Activated naive CD4-positive, alpha-beta T cell treated with anti-CD3 and anti-CD28 coated beads, Interleukin-2, amount 10 ng/mL, durations not matched to agents 7 days and 5 days (primary cell): ENCODE data around the gene HDAC9.

ENCODE experiments used
- CTCF ChIA-PET: fragments of 350-600 bp; sonication (Branson Sonifier 250); formaldehyde crosslinking; loops from one replicate; lab custom pipeline; 2021; ENCODE audit warnings: antibody characterized with exemption; lab: Charles Lee
- DNase-seq: peaks from one replicate; pipeline ENCODE4 v3.0.0-alpha.2; 2020
- H3K27ac Mint-ChIP-seq: one replicate; pipeline ENCODE4 v1.8.0; 2021; ENCODE audit warnings: mild to moderate bottlenecking, moderate library complexity, mixed read lengths
- H3K27me3 Mint-ChIP-seq: one replicate; pipeline ENCODE4 v1.8.0; 2021; ENCODE audit warnings: mild to moderate bottlenecking, mixed read lengths
- H3K36me3 Mint-ChIP-seq: one replicate; pipeline ENCODE4 v1.8.0; 2021; ENCODE audit warnings: mixed read lengths
- H3K4me1 Mint-ChIP-seq: one replicate; pipeline ENCODE4 v1.8.0; 2021; ENCODE audit warnings: mixed read lengths
- H3K4me3 Mint-ChIP-seq: one replicate; pipeline ENCODE4 v1.8.0; 2021; ENCODE audit warnings: mild to moderate bottlenecking, moderate library complexity, mixed read lengths
- H3K9me3 Mint-ChIP-seq: one replicate; pipeline ENCODE4 v1.8.0; 2021; ENCODE audit warnings: mixed read lengths

Gene HDAC9

DNA sequence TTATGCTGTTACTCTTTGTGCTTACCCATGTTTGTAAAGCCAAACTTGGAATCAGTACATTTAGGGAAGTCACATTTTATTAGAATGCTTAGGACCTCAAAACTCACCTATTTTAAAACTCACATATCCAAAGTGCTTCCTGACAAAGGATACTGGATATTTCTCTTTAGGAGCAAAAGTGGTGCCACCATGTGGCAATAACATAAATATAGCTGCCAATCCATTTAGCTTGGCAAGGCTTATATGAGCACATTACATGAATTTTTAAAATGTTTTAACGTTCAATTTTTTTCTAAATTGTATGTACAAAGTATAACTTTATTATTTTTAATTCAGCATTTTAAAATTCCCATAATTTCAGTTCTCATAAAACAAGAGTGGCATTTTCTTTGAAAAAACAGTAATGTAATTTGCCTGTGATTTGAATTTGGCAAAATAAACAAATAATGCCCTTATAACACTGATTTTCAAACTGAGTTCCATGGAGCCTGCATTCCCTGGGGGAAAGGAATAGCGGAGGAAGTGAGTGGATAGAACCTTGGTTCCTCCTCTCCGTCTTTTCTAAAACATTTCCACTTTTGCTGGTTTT is 75.4 kb downstream of the HDAC9 start:
- Mint-ChIP-seq H3K36me3 (no peaks in the 10 kb centered on the region), H3K4me1 (no peaks in the 10 kb centered on the region), H3K9me3 (no peaks in the 10 kb centered on the region), H3K4me3 (no peak overlapping the region), H3K27me3 (no peaks in the 10 kb centered on the region), H3K27ac (no peak overlapping the region)
- DNase-seq: no peak
- CTCF ChIA-PET: interaction anchor here (0.9 to 2.0 kb wide), 2 partner anchors 13 to 219 kb away, joined by 3 to 6 read pairs; no protein-coding TSS in a partner anchor

DNA sequence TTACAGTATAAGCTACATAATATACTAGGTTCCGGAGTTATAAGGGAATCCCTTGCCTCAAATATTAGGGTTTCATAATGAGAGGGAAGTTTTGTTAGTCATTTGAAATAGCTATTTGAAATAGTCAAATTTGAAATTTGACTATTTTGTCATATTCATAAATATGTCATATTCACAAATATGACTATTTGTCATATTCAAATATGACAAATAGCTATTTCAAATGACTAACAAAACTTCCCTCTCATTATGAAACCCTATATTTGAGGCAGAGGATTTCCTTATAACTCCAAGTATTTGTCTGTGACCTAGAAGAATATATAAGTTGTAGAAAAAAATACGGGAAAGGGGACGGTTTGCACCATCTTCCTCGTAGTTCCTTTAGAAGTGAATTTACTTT is 76.6 kb downstream of the HDAC9 start:
- Mint-ChIP-seq H3K27ac (no peak overlapping the region), H3K9me3 (no peaks in the 10 kb centered on the region), H3K4me3 (no peak overlapping the region), H3K36me3 (no peaks in the 10 kb centered on the region), H3K4me1 (no peaks in the 10 kb centered on the region), H3K27me3 (no peaks in the 10 kb centered on the region)
- DNase-seq: no peak
- CTCF ChIA-PET: interaction anchor here (0.9 to 2.0 kb wide), 2 partner anchors 14 to 220 kb away, joined by 3 to 6 read pairs; no protein-coding TSS in a partner anchor

DNA sequence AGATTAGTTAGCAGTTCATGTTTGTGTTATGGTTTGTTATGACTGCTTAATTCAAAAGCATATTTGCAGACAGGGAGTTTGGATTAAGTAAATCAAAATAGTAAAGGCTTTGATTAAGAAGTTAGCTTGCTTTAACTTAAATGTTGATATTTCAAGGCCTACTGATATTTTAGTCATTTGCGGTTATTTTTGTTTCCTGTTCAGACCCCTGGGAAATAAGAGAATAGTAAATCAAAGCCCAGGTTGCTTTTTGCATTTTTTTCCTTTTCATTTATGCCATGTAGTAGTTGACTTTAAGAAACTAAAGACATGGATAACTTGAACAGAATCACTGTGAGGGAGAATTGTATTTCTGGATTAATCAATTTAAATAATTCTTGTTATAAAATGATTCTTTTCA is 77.3 kb downstream of the HDAC9 start:
- H3K4me1 Mint-ChIP-seq: no peaks in the 10 kb centered on the region
- H3K27me3 Mint-ChIP-seq: no peaks in the 10 kb centered on the region
- no peak for DNase-seq

DNA sequence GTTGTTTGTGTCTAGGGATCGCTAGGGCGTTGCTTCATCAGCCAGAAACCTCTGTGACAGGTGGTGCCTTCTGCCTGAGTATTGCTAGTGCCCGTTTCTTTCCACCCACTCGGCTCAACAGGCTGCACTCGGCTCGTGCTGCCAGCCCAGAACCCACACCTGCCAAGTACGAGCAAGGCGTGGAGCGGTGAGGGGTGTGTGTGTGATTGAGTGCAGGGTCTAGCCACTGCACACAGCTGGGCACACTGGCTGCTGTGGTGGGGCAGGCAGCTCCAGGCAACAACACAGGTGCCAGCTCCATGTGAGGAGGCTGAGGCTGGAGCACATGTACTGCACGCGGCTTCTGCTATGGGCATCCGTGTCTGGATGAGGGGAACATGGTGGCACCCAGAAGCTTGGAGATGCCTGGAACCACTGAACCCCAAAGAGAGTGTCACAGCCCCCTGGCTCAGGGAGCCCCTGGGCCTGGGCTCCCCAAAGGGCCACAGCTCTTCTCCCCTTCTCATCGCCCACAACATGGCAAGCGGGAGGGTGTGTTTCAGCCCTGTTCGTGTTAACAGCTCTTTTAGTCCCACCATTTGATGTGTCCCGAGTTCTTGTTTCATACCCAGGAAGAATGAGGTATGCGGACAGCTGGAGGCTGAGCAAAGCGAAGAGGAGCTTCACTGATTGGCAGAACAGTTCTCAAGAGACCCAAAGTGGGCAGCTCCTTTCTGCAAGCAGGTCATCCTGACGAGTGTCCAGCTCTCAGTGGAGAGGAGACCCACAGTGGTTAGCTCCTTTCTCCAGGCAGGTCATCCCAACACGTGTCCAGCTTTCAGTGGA is 78.1 kb downstream of the HDAC9 start:
- CTCF ChIA-PET: no interaction called here
- no peaks in the 10 kb centered on the region for H3K4me1 Mint-ChIP-seq
- no peak overlapping the region for H3K4me3 Mint-ChIP-seq
- DNase-seq: no peak
- H3K27me3 Mint-ChIP-seq: no peaks in the 10 kb centered on the region
- H3K9me3 Mint-ChIP-seq: no peaks in the 10 kb centered on the region
- no peak overlapping the region for H3K27ac Mint-ChIP-seq
- no peaks in the 10 kb centered on the region for H3K36me3 Mint-ChIP-seq

More for the DNA sequence above, 77.3 kb downstream of the HDAC9 start:
- Mint-ChIP-seq H3K36me3 (no peaks in the 10 kb centered on the region), H3K4me3 (no peak overlapping the region), H3K27ac (no peak overlapping the region), H3K9me3 (no peaks in the 10 kb centered on the region)
- CTCF ChIA-PET: no interaction called here

DNA sequence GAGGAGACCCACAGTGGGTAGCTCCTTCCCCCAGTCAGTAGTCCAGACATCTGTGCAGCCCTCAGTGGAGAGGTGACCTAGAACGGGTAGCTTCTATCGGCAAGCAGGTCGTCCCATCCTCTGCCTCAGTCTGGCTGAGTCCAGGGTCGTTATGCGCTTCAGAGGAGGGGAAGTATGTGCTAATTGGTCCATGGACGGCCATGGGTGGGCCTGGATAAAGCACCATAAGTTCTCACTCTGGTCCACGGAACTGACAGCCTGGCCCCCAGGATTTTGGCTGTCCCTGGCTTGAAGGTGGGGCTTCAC is 78.6 kb downstream of the HDAC9 start:
- H3K27ac Mint-ChIP-seq: no peak overlapping the region
- CTCF ChIA-PET: no interaction called here
- no peaks in the 10 kb centered on the region for H3K4me1 Mint-ChIP-seq

DNA sequence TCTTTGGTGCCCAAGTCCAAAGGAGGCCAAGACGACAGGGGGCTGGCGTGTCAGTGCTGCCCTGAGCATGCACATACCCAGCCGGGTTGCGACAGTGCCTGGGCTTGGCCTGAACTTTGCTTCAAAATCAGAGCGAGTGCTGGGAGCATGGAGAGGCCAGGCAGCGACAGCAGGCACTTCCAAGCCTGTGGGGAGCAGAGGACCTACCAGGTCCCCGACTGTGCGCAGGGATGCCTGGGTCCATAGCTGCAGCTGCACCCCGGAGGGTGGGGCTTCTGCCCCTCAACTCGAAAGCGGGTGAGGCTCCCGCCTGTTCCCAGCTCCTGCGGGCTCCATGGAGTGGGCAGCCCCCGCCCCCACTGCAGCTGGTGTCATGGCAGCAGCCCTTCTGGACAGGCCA is 79.1 kb downstream of the HDAC9 start:
- CTCF ChIA-PET: no interaction called here
- H3K36me3 Mint-ChIP-seq: no peaks in the 10 kb centered on the region
- H3K9me3 Mint-ChIP-seq: no peaks in the 10 kb centered on the region
- no peak for DNase-seq
- H3K4me3 Mint-ChIP-seq: no peak overlapping the region
- H3K27me3 Mint-ChIP-seq: no peaks in the 10 kb centered on the region
- H3K27ac Mint-ChIP-seq: no peak overlapping the region
- no peaks in the 10 kb centered on the region for H3K4me1 Mint-ChIP-seq

More for the DNA sequence above, 78.6 kb downstream of the HDAC9 start:
- no peaks in the 10 kb centered on the region for H3K36me3 Mint-ChIP-seq
- no peak overlapping the region for H3K4me3 Mint-ChIP-seq
- no peak for DNase-seq
- H3K27me3 Mint-ChIP-seq: no peaks in the 10 kb centered on the region
- no peaks in the 10 kb centered on the region for H3K9me3 Mint-ChIP-seq

DNA sequence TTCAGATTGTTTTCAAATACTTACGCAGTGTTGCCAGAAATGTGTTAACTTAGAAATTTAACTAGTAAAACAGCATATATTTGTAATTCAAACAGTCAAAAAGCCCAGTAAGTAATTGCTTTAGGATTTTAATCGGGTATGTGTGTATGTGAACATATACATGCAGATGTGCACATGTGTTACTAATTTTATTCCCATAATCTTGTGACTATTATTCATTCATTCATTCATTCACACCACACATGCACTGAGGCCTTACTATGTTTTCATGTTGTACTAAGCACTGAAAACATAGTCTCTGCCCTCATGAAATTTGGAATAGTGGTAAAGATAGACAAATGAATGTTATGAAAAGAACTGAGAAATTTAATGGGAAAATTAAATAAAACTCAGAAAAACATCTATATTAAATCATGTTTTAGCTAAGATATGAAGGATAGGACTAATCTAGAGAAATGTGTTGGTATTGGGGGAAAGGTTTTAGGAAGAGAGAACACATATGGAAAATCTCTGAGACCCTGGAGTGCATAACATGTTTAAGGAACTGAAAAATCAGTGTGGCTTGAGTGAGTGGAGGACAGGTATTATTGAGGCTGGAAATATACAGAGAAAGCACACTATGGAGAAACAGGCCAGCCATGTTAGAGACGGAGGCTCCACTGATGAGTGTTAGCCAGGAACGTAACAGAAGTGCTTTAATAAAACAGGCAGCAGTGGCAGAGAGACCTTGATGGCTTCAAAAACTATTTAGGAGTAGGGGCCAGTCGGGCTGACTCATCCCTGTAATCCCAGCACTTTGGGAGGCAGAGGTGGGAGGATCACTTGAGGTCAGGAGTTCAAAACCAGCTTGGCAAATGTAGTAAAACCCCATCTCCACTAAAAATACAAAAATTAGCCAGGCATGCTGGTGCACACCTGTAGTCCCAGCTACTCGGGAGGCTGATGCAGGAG is 80.3 kb downstream of the HDAC9 start:
- CTCF ChIA-PET: no interaction called here
- DNase-seq: no peak
- Mint-ChIP-seq H3K36me3 (no peaks in the 10 kb centered on the region), H3K9me3 (no peaks in the 10 kb centered on the region), H3K4me3 (no peak overlapping the region), H3K27ac (no peak overlapping the region), H3K27me3 (no peaks in the 10 kb centered on the region), H3K4me1 (no peaks in the 10 kb centered on the region)

DNA sequence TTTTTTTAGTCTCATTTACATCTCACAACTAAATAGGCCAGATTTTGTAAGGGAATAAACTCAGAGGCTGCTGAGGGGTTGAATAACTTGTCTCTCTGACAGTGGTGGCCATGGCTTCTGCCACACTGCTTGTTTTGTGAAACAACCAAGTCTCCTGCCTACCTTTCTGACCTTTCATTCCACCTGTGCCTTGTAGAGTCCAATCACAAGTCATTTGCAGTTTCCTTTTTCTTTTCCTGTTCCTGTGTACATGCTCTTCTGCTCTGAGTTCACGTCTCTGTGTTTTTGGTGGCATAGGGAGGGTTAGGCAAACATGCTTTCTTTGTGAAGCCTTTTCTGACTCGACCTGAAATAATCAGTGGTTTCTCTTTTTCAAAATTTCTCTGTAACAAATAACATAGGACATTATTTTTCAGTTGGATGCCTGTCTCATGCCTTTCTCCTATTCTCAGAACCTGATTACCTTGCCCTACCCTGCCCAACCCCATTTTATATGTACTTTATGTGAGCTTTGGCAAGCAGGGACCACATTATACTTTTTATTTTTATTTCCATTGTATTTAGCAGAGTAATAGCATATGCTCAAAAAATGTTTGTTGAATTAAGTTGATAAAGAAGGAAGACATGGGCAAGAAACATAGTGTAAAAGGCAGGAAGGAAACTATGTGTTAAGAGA is 81.7 kb downstream of the HDAC9 start:
- H3K4me3 Mint-ChIP-seq: no peak overlapping the region
- CTCF ChIA-PET: no interaction called here
- no peaks in the 10 kb centered on the region for H3K4me1 Mint-ChIP-seq
- H3K27me3 Mint-ChIP-seq: no peaks in the 10 kb centered on the region
- no peak for DNase-seq
- H3K27ac Mint-ChIP-seq: no peak overlapping the region
- H3K36me3 Mint-ChIP-seq: no peaks in the 10 kb centered on the region
- no peaks in the 10 kb centered on the region for H3K9me3 Mint-ChIP-seq

DNA sequence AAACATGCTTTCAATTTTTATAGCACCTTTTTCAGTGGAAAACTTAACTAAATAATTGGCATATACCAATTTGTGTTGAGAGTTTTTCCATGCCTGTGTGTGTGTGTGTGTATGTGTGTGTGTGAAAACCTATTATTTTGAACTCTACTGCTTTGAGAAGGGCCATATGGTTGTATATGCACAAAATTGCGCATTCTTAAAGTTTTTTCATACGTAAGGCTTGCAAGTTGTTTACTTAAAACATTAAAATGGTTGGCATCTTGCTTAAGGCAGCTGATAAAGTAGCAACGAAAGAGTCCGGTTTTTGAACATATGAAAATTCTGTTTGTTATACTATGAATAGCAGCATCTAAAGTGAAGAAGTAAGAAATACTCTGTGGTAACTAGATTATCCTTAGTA is 84.1 kb downstream of the HDAC9 start:
- Mint-ChIP-seq H3K9me3 (no peaks in the 10 kb centered on the region), H3K27ac (no peak overlapping the region), H3K36me3 (no peaks in the 10 kb centered on the region), H3K27me3 (no peaks in the 10 kb centered on the region), H3K4me1 (no peaks in the 10 kb centered on the region), H3K4me3 (no peak overlapping the region)
- DNase-seq: no peak
- CTCF ChIA-PET: no interaction called here

DNA sequence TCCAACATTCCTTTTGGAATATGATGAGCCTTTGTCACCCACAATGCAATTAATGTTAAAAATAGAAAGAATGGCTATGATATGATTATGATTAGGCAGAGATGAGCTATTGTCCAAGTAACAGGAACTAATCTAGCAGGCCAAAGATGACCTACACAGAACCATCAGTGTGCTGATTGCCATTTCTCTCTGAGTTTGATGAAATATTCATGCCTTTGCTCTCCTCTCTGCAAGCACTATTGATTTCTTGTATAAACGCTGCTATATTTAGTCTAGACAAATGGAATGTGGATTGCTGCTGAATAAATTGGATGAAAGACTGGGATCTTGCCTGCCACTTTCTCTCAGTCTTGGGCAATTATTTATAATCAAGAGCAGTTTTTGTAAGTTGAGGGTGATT is 85.4 kb downstream of the HDAC9 start:
- Mint-ChIP-seq H3K27me3 (no peaks in the 10 kb centered on the region), H3K27ac (no peak overlapping the region), H3K4me3 (no peak overlapping the region), H3K4me1 (no peaks in the 10 kb centered on the region), H3K36me3 (no peaks in the 10 kb centered on the region), H3K9me3 (no peaks in the 10 kb centered on the region)
- no peak for DNase-seq
- CTCF ChIA-PET: no interaction called here

DNA sequence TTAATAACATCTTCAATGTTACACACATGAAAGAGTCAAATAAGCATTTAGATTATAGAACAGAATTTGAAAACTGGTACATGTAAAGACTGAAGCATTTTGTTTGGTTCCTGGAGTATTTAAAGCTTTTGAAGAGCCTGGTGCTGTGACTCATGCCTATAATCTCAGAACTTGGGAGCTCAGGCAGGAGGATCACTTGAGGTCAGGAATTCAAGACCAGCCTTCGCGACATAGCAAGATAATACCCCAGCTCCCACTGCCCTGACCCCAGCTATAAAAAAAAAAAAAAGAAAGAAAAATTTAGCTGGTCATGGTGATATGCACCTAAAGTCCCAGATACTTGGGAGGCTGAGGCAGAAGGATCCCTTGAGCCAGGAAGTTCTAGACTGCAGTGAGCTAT is 87.8 kb downstream of the HDAC9 start:
- Mint-ChIP-seq H3K36me3 (no peaks in the 10 kb centered on the region), H3K4me1 (no peaks in the 10 kb centered on the region), H3K27ac (no peak overlapping the region), H3K4me3 (no peak overlapping the region), H3K27me3 (no peaks in the 10 kb centered on the region), H3K9me3 (no peaks in the 10 kb centered on the region)
- CTCF ChIA-PET: no interaction called here
- DNase-seq: no peak

DNA sequence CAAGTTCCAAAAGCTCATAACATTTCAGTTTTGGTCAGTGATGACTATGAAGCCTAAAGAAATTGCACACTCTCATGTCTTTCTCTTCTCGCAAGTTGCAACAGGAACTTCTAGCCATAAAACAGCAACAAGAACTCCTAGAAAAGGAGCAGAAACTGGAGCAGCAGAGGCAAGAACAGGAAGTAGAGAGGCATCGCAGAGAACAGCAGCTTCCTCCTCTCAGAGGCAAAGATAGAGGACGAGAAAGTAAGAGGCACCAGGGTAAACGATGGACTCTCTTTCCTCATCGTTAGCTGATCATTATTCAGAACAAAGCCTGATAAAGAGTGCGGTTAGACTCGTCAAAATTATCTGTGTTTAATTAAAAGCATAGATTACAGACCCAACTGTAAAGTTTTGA is 94.7 kb downstream of the HDAC9 start:
- no peaks in the 10 kb centered on the region for H3K27me3 Mint-ChIP-seq
- CTCF ChIA-PET: interaction anchor here (0.6 kb wide), 1 partner anchor 80 kb away, joined by 3 read pairs; no protein-coding TSS in a partner anchor
- H3K4me1 Mint-ChIP-seq: no peaks in the 10 kb centered on the region
- no peak overlapping the region for H3K27ac Mint-ChIP-seq
- no peak overlapping the region for H3K4me3 Mint-ChIP-seq
- no peaks in the 10 kb centered on the region for H3K9me3 Mint-ChIP-seq
- no peak for DNase-seq
- no peaks in the 10 kb centered on the region for H3K36me3 Mint-ChIP-seq

DNA sequence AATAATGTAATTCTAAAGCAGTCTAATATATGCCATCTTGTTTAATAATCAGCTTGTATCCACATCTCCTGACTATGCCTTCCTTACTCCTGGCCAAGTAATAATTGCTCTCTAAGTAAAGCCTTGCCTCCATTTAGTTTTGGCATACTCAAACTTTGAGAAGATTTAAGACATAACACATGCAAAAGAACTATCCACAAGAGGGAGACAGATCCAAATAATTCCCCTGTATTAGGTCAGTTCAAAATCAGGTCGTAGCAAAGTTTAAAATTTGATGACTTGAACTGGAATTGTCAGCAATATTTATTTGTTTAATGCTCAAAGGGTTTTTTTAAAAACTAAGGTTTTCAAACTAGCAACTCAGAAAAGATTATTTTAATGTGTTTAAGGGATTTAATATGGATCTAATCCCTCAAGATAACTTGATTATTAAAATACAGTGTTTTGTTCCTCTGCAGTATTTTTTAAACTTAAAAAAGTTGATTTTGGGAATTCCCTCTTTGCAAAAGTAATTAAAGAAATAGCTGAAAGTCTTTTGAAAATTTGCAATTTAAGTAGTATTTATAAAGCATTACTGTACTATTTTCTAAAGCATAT is 95.3 kb downstream of the HDAC9 start:
- Mint-ChIP-seq H3K4me3 (no peak overlapping the region), H3K9me3 (no peaks in the 10 kb centered on the region), H3K4me1 (no peaks in the 10 kb centered on the region), H3K36me3 (no peaks in the 10 kb centered on the region), H3K27me3 (no peaks in the 10 kb centered on the region), H3K27ac (no peak overlapping the region)
- CTCF ChIA-PET: interaction anchor here (0.6 kb wide), 1 partner anchor 80 kb away, joined by 3 read pairs; no protein-coding TSS in a partner anchor
- DNase-seq: no peak
